Uterus (tissue), 4 donors: ENCODE data around the gene NPTXR. TPM values are rescaled to one million over a fixed set of nuclear protein-coding genes. Genes with fewer than 3 reads are reported as not detected.

Source experiments
- DNase-seq, 2 donors: peaks; one replicate each; pipeline ENCODE4 v3.0.0-alpha.2; 2019 to 2020
- H3K27ac ChIP-seq, 2 donors: fragments of 200-600 bp; sonication (generic); 1 replicate in 1 of 2; 2 replicates in 1 of 2; pipeline ENCODE4 v1.5.1; 2016 to 2018
- H3K27me3 ChIP-seq, 2 donors: fragments of 200-600 bp; sonication (generic); one replicate each; pipeline ENCODE4 v1.5.1; 2018 to 2019; ENCODE audit warnings: control low read depth in 1 of 2
- H3K36me3 ChIP-seq, 2 donors: fragments of 200-600 bp; sonication (generic); one replicate each; pipeline ENCODE4 v1.5.1; 2019; ENCODE audit warnings: control low read depth in 1 of 2
- H3K4me1 ChIP-seq, 2 donors: fragments of 200-600 bp; sonication (generic); one replicate each; pipeline ENCODE4 v1.5.1; 2018 to 2019; ENCODE audit warnings: control low read depth in 1 of 2
- H3K4me3 ChIP-seq, 2 donors: fragments of 200-600 bp; sonication (generic); 1 replicate in 1 of 2; 2 replicates in 1 of 2; pipeline ENCODE4 v1.5.1; 2018 to 2019; ENCODE audit warnings: mild to moderate bottlenecking in 1 of 2
- H3K9me3 ChIP-seq, 2 donors: fragments of 200-600 bp; sonication (generic); one replicate each; pipeline ENCODE4 v1.5.1; 2019; ENCODE audit warnings: control low read depth in 1 of 2
- CTCF ChIP-seq, 4 experiments: fragments of 200-600 bp in 2 of 4; fragments of 450-650 bp in 2 of 4; sonication (generic) in 2 of 4; IDR thresholded peaks; one replicate each; pipeline ENCODE4 v1.5.1; 2016 to 2019; ENCODE audit warnings: antibody characterized with exemption in 4 of 4, mild to moderate bottlenecking in 2 of 4, moderate library complexity in 1 of 4
- POLR2A ChIP-seq, 2 donors: fragments of 450-650 bp; IDR thresholded peaks; one replicate each; pipeline ENCODE4 v1.6.1; 2016; ENCODE audit warnings: antibody characterized with exemption in 2 of 2, mild to moderate bottlenecking in 1 of 2, moderate library complexity in 1 of 2
- intact Hi-C: fragments of 100-400 bp; cut with DNase I; formaldehyde crosslinking; loops from one replicate; pipeline ENCODE4 v1.15.1; 2023; ENCODE audit warnings: low total_unique reads
- total RNA-seq, 4 donors: library from RNA; depleted of rRNA in 3 of 4; stranded (reverse); fragments of >200 nt in 3 of 4; gene quantifications; one replicate each; pipeline versions ENCODE4 v1.1.0 to v1.2.4, GENCODE V29; 2014 to 2023
- donor health status: DM: yes; HTN: yes; CAD: no.

Gene NPTXR
- total RNA-seq, 4 donors from 2014 or later, result 1.8 to 24.1 (median 10.0) TPM

- Histone ChIP-seq H3K27me3 (no peaks in the 10 kb centered on the region), H3K27ac (no peak overlapping the region), H3K4me1 (no peaks in the 10 kb centered on the region), H3K4me3 (no peak overlapping the region), H3K9me3 (no peaks in the 10 kb centered on the region), H3K36me3 (no peaks in the 10 kb centered on the region)
- intact Hi-C loops, result no loop called here
- no peak for DNase-seq
- TF ChIP-seq POLR2A (IDR thresholded peaks at IDR 0.05) (no peak), CTCF (IDR thresholded peaks at IDR 0.05) (no peak)
These were observed 15.6 kb downstream of the NPTXR start for GRCh38 chr22:38828191-38828590.

GRCh38 chr22:38827510-38827909, 16.3 kb downstream of the NPTXR start:
- no peaks in the 10 kb centered on the region for H3K4me1 ChIP-seq
- no peaks in the 10 kb centered on the region for H3K9me3 ChIP-seq
- no peaks in the 10 kb centered on the region for H3K36me3 ChIP-seq
- no peak for DNase-seq
- TF ChIP-seq CTCF (IDR thresholded peaks at IDR 0.05), result no peak
- no peak for TF ChIP-seq POLR2A (IDR thresholded peaks at IDR 0.05)
- no peak overlapping the region for H3K4me3 ChIP-seq
- H3K27me3 ChIP-seq, result no peaks in the 10 kb centered on the region
- intact Hi-C loops, result no loop called here
- H3K27ac ChIP-seq, result no peak overlapping the region

GRCh38 chr22:38826801-38827200, 17.0 kb downstream of the NPTXR start:
- no peak for DNase-seq
- Histone ChIP-seq H3K27ac (no peak overlapping the region), H3K4me1 (no peaks in the 10 kb centered on the region), H3K36me3 (no peaks in the 10 kb centered on the region), H3K9me3 (no peaks in the 10 kb centered on the region), H3K4me3 (no peak overlapping the region), H3K27me3 (no peaks in the 10 kb centered on the region)
- TF ChIP-seq CTCF (IDR thresholded peaks at IDR 0.05), result no peak
- no peak for TF ChIP-seq POLR2A (IDR thresholded peaks at IDR 0.05)
- intact Hi-C loops, result no loop called here

- H3K4me1 ChIP-seq, result no peaks in the 10 kb centered on the region
- H3K4me3 ChIP-seq, result no peak overlapping the region
- no peaks in the 10 kb centered on the region for H3K27me3 ChIP-seq
- H3K36me3 ChIP-seq, result no peaks in the 10 kb centered on the region
- TF ChIP-seq CTCF (IDR thresholded peaks at IDR 0.05), result no peak
- TF ChIP-seq POLR2A (IDR thresholded peaks at IDR 0.05), result no peak
- DNase-seq, result no peak
- H3K27ac ChIP-seq, result no peak overlapping the region
- intact Hi-C loops, result no loop called here
- H3K9me3 ChIP-seq, result no peaks in the 10 kb centered on the region
These were observed 17.4 kb downstream of the NPTXR start for GRCh38 chr22:38826386-38826785.

- no peak for DNase-seq
- Histone ChIP-seq H3K27ac (no peak overlapping the region), H3K4me1 (no peaks in the 10 kb centered on the region), H3K4me3 (no peak overlapping the region), H3K9me3 (no peaks in the 10 kb centered on the region), H3K27me3 (no peaks in the 10 kb centered on the region), H3K36me3 (no peaks in the 10 kb centered on the region)
- intact Hi-C loops, result no loop called here
- TF ChIP-seq CTCF (IDR thresholded peaks at IDR 0.05) (peak in 1 of 4 experiments; percentile 22), POLR2A (IDR thresholded peaks at IDR 0.05) (no peak)
These were observed 19.2 kb downstream of the NPTXR start for GRCh38 chr22:38824585-38824984.
